ENCODE data around the gene CD6. TPM values are rescaled to one million over a fixed set of nuclear protein-coding genes. Genes with fewer than 3 reads are reported as not detected.

Gene CD6
- total RNA-seq, 1 experiment from 2014 or later = not detected

- Mint-ChIP-seq H3K4me3 (no peak overlapping the region), H3K36me3 (ENCODE audit: insufficient read depth in 1 of 3, low read depth in 3 of 3) (peaks cover 0 to 9% (median 2%) of the 10 kb centered on the region in 3 experiments; a peak in 4 of 7 replicates), H3K27ac (no peak overlapping the region), H3K9me3 (no peaks in the 10 kb centered on the region; a peak in 1 of 5 replicates), H3K27me3 (ENCODE audit: low read depth) (peaks cover 19% of the 10 kb centered on the region), H3K4me1 (peaks cover 25 to 33% of the 10 kb centered on the region in 2 experiments)
- DNase-seq = no peak
- H3K23ac ChIP-seq (ENCODE audit: insufficient read length, low read depth, low read length) = no peak overlapping the region
- no peak overlapping the region for H3K56ac ChIP-seq (ENCODE audit: insufficient read length, low read depth, low read length)
- H2BK20ac ChIP-seq (ENCODE audit: low read depth, low read length, poor library complexity, severe bottlenecking) = no peak overlapping the region
- no peak overlapping the region for H3K14ac ChIP-seq (ENCODE audit: insufficient read depth, low read length)
- H3K79me1 ChIP-seq (ENCODE audit: insufficient read depth, low read depth, low read length, poor library complexity, severe bottlenecking) = no peaks in the 10 kb centered on the region
- H2BK12ac ChIP-seq (ENCODE audit: insufficient read length, low read depth, low read length) = no peak overlapping the region
- H3K9me3 ChIP-seq (ENCODE audit: control insufficient read depth, low read depth, low read length) = no peaks in the 10 kb centered on the region
- no peak overlapping the region for H3K27ac ChIP-seq (ENCODE audit: insufficient read length, low read depth, low read length)
- H4K91ac ChIP-seq (ENCODE audit: insufficient read length, low read depth, low read length) = no peak overlapping the region
- no peak overlapping the region for H2AFZ ChIP-seq (ENCODE audit: low read length)
- no peak overlapping the region for H3T11ph ChIP-seq (ENCODE audit: low read length)
- H4K5ac ChIP-seq (ENCODE audit: insufficient read length, low read depth, low read length) = no peak overlapping the region
- no peak overlapping the region for H2BK15ac ChIP-seq (ENCODE audit: low read depth, low read length)
- no peak overlapping the region for H4K8ac ChIP-seq (replicated peaks; ENCODE audit: insufficient read length, low read depth, low read length)
- no peak overlapping the region for H2BK120ac ChIP-seq (ENCODE audit: low read depth, low read length, poor library complexity, severe bottlenecking)
- no peak overlapping the region for H3K4me2 ChIP-seq (ENCODE audit: insufficient read depth, insufficient read length, low read length)
- no peak overlapping the region for H3K18ac ChIP-seq (ENCODE audit: insufficient read length, low read depth, low read length)
- H3K9ac ChIP-seq (ENCODE audit: extremely low read depth, insufficient read length, low read length) = no peak overlapping the region
- H4K20me1 ChIP-seq (ENCODE audit: control insufficient read depth, insufficient read depth, insufficient read length) = no peaks in the 10 kb centered on the region
- H2BK5ac ChIP-seq (ENCODE audit: insufficient read length, low read length) = no peak overlapping the region
- H3K27me3 ChIP-seq (ENCODE audit: insufficient read depth, low read length) = no peaks in the 10 kb centered on the region
- H2AK5ac ChIP-seq (ENCODE audit: insufficient read length, low read length) = no peak overlapping the region
- TF ChIP-seq CTCF (conservative IDR thresholded peaks at IDR 0.05) = no peak
- H3K4ac ChIP-seq (ENCODE audit: low read depth, low read length) = no peak overlapping the region
- H3K23me2 ChIP-seq (ENCODE audit: insufficient read length, low read depth, low read length, poor library complexity, severe bottlenecking) = no peaks in the 10 kb centered on the region
- no peaks in the 10 kb centered on the region for H3K79me2 ChIP-seq (ENCODE audit: insufficient read depth, low read length)
- no peaks in the 10 kb centered on the region for H3K4me1 ChIP-seq (ENCODE audit: insufficient read depth, low read length)
- WGBS (ENCODE audit: extremely low coverage, insufficient read length, low lambda C conversion rate) = no CpG with 5 or more reads among the region's 5 CpGs
These were observed 26.2 kb upstream of the CD6 start for GRCh38 chr11:60945295-60945667.

Data from H9 (cell line).